GM18502 (cell line): ENCODE measurements around the gene KRT86.
"Not testable (repeated sequence)": the region's sequence is repeated elsewhere in the genome, so short reads cannot be mapped to it uniquely, and the experiment has no call there.

Experiments
- ATAC-seq: cut with Tn5 transposase; IDR thresholded peaks from one replicate; pipeline ENCODE4 v1.9.1; 2021; ENCODE audit warnings: mild to moderate bottlenecking; ENCODE audit not compliant: unreplicated experiment, poor library complexity

The KRT86 gene

DNA sequence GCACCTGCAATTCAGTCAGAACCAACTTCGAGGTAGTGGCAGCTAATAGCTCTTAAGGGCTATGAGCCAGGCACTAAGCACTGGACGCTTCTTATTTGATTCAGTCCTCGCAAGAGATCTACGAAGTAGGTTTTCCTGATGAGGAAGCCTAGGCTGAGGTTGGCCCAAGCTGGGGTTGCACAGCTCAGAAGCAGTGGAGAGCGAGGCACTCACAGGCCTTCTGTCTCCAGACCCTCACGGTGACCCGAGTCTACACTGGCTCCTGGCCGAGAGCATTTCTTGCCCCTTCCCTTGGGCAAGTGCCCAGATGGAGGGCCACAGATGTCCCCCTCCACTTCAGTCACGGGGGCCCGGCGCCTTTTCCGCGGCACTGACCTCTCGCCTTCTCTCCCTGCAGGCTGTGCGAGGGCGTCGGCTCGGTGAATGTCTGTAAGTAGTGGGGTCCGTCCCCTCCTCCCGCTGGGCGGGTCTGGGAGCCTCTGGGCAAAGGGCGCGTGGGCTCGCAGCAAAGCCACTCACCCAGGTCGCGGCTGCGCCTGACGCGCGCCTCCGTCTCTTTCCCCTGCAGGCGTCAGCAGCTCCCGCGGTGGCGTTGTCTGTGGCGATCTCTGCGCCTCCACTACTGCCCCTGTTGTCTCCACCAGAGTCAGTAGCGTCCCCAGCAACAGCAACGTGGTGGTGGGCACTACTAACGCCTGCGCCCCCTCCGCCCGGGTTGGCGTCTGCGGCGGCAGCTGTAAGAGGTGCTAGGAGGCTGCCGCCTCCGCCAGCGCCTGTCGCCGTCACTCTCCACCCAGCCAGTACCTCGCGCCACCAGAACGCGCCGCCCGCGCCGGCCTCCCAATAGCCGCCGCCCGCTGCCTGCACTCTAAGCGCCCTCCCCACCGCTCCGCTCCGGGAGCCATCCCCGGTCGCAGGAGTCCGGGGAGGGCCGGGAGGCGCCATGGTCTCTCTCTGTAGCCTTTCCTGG lies 33.7 kb downstream of the KRT86 start:
- ATAC-seq, result no peak

DNA sequence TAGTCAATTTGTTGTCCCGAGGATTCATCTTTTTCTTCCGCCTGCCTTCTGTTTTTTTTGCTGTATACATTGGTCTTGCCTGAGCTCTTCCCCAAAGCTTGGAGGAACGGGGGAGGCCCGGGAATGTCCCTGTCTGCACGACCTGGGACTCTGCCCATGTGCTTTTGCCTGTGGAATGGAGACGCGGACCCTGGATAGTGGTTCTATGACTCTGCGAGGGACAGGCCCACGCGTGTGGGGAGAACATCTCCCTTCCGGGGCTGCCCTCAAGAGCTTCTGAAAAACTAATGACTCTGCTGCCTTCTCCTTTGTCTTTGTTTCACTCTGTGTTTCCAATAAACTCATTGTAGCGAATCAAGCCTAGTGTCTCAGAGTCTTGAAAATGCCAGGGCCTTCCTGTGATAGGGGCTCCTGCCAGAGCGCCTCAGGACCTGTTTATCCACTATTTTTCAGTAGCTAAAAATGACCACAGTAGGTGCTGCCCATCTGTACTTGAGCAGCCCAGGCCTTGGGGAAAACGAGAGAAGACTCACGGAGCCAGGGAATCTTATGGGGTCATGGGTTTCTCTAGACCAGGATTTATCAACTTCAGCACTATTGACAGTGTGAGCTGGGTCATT lies 34.5 kb downstream of the KRT86 start:
- ATAC-seq, result no peak

DNA sequence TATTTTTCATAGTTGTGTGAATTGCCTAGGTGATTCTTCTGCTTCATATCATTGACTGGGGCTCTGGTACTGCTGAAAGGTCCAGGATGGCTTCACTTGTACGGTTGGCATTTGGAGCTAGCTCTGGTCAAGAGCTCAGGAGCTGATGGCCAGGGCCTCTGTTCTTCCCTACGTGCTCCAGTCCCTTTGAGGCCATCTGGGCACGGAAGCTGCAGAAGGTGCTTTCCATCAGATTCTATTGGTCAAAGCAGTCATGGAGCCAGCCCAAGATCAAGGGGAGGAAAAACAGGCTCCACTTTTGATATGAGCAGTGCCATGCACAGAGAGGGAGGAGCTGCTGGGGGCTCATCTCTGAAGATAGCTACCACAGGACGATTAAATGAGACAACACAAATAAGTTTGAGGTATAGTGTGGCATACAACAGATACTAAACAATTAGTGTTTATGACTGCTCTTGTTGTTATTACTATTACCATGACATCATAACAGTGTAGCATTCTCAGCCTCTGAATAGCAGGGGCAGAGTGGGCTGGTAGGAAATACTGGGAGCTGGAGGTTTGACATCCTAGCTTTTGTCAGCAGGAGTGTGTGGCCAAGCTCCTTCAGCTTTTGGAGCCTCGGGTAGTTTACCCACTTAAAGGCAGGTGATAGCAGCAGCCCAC lies 36.3 kb downstream of the KRT86 start:
- ATAC-seq, result no peak

DNA sequence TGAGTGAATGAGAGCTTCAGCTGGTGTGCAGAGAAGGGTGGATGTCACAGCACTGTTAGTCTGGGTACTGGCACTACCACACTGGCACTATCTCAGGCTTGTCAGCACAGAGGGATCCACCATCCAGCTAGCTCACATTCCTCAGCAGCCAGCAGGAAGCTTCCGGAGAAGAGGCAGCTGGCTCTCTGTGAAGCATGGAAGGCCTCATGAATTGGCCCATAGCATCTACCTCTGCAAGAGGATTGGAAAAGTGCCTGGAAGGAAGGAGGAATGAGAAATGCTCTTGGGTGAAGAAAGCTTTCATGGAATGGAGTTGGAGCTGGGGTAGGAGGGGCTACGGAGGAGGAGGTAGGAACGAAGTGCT lies 36.8 kb downstream of the KRT86 start:
- ATAC-seq, result no peak

DNA sequence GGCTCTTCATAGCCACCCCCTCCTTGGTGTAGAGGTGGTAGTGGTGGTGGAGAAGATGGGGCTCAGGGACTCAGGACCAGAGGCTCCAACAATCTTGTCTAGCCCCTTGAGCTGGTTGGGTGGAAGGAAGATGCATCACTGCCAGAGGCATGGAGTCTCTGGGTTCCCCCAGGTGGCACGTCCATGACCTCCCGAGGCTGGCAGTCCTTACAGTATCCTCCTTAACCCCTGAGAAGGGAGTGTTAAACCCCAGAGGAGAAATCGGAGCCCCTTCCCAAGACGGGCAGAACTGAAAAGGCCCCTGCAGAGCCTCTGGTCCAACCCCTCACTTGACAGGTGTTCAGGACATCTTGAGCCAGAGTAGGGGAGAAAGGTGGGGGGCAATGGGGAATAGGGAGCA lies 37.6 kb downstream of the KRT86 start:
- ATAC-seq, result no peak

DNA sequence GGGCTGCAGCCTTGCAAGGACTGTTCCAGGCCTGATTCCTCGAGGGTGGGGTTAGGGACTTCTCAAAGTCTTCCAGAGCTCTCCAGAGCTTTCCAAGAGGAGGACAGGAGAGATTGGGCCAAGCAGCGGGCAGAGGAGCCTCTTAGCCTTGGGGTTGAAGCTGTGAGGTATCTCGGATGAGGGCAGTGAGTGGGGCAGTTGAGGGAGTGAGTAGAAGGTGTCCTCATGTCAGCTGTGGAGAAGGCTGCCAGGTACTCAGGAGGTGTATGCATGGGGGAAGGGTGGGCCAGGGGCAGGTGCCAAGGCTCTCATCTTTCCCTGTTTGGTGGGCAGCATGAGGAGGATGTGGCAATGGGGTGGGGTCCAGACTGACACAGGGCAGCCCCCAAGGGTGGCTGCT lies 39.0 kb downstream of the KRT86 start:
- no peak for ATAC-seq

DNA sequence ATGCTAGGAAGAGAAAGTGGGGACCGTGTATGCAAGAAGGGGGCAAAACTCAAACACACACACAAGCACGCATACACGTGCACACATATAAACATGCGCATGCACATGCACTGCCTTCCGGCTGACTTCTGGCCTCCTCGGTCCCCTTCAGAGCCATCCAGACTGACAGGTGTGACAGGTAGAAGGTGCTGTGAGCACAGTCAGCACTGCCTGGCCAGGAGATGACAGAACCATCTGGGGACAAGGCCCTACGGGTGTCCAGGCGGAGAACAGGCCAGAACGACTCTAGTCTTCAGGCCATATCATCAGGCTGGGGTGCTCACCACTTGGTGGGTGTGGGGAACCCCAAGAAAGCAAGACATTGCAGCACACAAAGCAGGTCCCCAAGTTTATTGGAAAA lies 39.5 kb downstream of the KRT86 start:
- no peak for ATAC-seq

DNA sequence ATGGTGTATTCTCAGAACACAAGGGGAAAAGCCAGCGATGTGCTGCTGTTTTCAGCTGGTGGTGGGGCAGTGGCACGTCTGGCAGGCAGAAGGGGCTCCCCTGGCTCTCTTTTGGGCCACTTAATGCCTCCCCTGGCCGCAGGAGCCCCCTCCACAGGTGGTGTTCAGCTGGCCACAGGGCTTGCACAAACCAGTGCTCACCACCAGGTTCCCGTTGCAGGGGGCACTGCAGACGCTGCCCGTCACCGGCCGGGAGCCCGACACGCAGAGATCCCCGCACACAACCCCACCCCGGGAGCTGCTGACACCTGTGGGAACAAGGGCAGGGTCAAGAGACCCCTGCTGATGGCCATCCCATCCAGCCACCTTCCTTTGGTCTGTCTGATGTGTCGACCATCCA lies 40.1 kb downstream of the KRT86 start:
- ATAC-seq, result no peak

DNA sequence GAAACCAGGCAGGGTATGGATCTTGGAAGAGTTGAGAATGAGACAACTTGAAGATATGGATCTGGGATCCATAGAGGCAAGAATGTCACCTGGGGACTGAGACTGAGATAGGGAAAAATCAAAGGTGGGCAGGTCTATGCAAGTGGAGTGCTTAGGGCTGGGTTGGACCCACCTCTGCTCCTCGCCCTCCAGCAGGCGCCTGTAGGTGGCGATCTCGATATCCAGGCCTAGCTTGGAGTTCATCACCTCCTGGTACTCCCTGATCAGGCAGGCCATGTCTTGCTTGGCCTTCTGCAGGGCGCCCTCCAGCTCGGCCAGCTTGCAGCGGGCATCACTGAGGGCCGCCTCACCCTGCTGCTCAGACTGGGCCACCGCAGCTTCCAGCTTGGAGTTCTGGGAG lies 41.3 kb downstream of the KRT86 start:
- not testable (repeated sequence) for ATAC-seq

DNA sequence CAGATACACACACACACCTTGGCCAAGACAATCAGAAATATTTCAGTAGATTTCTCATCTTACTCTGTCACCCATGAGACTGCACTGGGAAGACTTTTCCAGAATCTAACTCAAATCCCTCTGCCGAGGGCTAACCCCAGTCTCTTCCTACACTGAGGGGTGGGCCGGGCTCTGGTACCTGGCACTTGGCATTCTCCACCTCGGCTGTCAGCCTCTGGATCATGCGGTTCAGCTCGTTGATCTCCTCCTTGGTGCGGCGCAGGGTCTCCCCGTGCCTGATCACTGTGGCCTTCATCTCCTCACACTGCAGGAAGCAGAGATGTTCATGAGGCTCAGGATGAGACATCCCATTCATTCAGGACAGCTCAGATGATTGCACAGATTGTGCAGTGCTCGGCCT lies 41.8 kb downstream of the KRT86 start:
- ATAC-seq, result no peak

DNA sequence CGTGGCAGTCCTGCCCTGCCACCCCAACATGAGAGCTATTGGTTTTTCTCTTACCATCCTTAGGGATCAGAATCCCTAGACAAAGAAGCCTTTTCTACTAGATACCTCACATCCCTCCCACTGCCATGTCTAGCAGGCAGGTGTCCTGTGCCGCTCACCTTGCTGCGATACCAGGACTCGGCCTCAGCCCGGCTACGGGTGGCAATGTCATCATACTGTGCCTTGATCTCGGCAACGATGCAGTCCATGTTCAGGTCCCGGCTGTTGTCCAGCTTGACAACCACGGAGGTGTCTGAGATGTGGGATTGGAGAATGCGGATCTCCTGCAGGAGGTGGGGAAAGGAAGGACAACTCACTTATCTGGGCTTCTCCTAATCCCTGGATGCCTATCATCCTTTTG lies 42.3 kb downstream of the KRT86 start:
- ATAC-seq, result no peak

DNA sequence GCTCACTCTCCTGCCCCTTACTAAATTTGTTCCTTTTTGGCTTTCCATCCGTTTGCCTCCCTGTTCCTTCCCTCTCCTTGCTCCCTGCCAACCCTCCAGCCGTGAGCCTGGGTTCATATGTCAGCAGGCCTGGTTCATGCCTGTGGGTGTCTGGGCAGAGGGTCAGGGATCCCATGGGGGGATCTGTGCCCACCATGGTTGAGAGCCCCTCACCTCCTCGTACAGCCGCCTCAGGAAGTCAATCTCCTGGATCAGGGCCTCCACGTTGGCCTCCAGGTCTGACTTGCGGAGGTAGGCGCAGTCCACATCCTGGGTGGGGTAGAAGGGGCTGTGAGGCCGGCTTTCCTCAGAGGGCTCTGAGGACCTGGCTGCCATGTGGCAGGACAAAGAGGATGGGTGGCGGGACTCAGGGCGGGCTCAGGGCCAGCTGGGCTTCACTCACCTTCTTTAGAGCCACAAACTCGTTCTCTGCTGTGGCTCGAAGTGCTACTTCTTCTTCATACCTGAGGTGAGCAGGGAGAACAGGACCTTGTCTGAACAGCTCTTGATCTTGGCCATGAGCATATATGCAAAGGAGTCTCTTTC lies 43.1 kb downstream of the KRT86 start:
- ATAC-seq, result no peak

DNA sequence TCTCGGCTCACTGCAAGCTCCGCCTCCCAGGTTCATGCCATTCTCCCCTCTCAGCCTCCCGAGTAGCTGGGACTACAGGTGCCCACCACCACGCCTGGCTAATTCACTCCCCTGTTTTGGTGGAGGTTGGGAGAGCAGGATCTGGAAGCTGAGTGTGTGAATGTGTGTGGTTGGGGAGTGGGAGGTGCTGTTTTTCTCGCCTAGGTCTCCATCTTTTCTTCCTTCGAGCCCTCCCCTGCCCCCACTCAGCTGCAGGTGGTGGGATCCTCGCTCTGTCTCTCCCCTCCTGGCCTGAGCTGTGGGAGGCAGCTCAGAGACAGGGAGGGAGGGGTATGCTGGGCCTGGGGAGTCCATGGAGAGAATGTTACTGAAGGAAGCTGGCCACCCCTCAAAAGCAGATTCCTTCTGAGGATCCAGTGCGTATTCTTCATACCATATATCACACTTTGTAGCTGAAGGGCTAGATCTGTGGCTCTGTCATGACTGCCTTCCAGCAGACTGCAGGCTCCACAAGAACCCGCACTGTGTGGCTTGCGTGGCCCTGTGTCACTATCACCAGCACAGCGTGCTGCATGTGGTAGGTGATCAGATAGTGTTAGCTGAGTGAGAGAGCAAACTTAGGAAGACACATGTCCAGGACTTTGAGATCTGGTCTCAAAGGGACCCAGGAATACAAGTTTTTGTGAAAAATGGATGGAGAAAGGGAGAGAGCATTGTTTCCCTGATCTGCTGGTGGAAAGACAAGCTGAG lies 44.0 kb downstream of the KRT86 start:
- no peak for ATAC-seq

DNA sequence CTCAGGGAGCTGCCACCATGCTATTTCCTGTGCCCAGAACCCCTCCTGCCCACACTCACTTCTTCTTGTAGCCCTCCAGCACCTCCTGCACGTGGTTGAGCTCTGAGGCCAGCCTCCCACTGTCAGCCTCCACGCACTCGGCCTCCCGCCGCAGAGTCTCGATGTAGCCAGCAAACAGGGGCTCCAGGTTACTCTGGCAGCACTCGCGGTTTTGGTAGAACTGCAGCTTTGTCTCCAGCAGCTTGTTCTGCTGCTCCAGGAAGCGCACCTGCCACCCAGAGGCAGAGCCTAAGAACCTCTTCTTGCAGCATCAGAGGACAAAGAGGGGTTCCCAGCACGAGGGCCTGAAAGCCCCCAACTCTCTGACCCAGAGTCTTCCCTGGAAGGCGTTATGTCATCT lies 44.7 kb downstream of the KRT86 start:
- no peak for ATAC-seq

DNA sequence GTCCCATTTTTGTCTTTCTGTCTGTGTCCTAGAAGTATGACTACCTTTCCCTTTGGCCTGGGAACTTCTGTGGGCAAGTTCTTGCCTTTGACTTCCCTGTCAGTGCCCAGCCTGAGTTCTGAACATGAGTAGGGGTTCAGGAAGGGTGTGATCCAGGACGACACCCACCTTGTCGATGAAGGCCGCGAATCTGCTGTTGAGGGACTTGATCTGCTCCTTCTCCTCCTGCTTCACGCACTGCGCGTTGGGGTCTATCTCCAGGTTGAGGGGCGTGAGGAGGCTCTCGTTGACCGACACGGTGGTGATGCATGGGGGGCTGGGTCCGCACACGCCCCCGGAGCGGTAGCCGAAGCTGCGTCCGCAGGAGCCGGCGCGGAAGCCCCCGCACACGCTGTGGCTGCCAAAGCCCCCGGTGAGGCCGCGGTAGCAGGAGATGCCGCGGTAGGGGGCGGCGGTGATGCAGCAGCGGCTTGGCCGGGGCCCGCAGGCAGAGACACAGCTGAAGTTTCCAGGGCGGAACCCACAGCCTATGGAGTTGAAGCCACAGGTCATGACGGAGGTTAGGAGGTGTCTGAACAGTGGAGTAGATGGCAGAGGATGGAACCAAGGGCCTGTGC lies 46.4 kb downstream of the KRT86 start, which contains the start of gene KRT83:
KRT83 (minus strand) TSS at position 615 of the 617 bp plus-strand sequence; CDS start at position 552, 63 bp downstream.
- no peak for ATAC-seq

DNA sequence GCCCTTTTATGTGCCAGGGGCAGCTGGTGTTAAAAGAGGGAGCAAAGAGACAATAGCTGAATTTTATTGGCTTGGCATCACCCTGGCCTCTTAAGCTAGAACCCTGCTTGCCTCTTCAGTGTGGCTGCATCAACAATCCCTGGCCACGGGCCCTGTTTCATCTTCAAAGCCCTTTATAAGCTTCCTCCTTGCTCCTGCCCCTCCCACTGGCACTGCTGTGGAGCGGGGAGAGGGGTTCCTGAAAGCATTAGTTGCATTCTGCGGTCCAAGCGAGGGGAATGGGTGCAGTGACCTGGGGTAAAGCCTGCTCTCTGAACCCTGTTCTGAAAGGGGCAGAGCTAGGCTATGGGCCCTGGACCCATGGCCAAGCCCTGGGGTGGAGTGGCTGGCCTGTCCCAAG lies 47.0 kb downstream of the KRT86 start:
- ATAC-seq, result no peak

DNA sequence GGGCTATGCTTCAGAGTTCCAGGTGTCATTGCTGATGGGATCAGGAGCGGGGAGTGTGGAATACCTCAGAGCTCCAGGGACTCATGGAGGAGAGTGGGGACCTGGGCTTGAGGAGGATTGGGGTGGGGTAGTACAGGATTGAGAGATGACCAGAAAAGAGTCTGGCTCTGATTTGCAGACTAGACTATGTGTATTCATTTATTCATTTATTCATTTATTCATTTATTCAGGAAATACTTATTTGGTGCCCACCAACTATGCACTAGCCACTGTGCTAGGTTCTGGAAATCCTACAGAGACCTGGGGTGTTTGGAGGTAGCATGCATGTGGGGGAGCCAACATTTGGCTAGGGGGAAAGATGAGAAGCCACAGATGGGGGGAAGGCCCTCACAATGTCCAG lies 47.6 kb downstream of the KRT86 start:
- no peak for ATAC-seq

DNA sequence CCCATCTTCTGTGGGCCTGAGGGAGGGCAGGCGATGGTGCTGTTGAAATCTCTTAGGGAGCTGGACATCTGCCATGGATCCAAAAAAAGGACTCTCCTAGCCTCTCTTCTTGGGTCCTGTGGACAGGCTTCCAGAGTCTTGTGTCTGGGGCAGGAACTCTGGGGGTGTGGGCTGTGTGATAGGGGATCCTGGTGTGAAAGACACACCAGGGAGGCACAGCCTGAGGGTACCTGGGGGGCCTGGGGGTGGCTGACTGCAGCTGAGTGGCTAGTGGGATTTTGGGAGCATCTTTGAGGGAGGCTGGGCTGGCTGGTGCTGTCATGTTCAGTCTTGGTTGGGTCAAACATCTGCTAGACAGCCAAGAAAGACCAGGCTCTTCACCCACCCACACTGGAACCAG lies 48.6 kb downstream of the KRT86 start:
- ATAC-seq, result no peak

DNA sequence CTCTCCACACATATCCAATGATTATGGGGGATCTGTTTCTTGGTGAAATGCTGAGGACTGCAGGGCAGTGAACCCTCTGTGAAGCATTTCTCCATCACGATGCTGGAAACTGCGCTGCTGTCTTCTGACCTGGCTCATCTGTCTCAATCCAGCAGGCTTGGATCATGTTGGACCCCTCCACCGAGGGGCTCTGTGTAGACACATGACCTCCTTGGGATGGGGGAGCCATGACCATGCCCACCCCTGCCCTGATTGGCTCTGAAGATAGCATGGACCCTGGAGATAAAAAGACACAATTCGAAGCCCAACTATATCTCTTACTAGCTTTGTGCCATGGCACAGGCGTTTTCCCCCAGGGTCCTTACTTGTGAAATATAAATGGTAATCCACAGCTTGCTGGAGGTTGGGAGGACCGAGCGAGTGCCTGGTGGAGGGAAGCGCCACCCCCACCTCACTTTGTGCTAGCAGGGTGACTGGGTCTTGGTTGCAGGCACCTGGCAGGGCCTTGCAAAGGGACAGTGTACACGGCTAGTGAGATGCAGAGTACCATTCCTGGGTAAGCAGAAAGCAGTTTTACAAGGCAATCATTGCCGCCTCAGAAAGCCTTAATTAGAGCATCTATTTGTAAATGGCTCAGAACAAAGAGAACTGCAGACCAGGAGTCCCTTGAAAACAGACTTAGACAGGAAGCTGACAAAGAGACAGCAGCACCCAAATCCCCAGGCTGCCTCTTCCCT lies 49.1 kb downstream of the KRT86 start:
- ATAC-seq, result no peak
